Measurements from ENCODE around the gene ACSL4. TPM values are rescaled to one million over a fixed set of nuclear protein-coding genes. Genes with fewer than 3 reads are reported as not detected.
"Not testable (repeated sequence)": the region's sequence is repeated elsewhere in the genome, so short reads cannot be mapped to it uniquely, and the experiment has no call there.

The ACSL4 gene
- total RNA-seq, 1 donor from 2014 or later = 87.7 TPM

GRCh38 chrX:109679820-109680219 is 53.2 kb downstream of the ACSL4 start:
- Histone ChIP-seq H3K9me3 (no peaks in the 10 kb centered on the region), H3K4me3 (no peak overlapping the region), H3K36me3 (peaks cover 65% of the 10 kb centered on the region), H3K27ac (no peak overlapping the region), H3K4me1 (no peaks in the 10 kb centered on the region), H3K27me3 (ENCODE audit: low read depth) (no peaks in the 10 kb centered on the region)
- ATAC-seq = no peak
- TF ChIP-seq CTCF (IDR thresholded peaks at IDR 0.05) = no peak
- intact Hi-C loops (cut with DNase I) = no loop called here
- no peak for DNase-seq

GRCh38 chrX:109672239-109672638 is 60.8 kb downstream of the ACSL4 start:
- H3K36me3 ChIP-seq = peaks cover 52% of the 10 kb centered on the region
- no peak for DNase-seq

GRCh38 chrX:109671170-109671569 is 61.9 kb downstream of the ACSL4 start:
- peaks cover 56% of the 10 kb centered on the region for H3K36me3 ChIP-seq
- H3K27ac ChIP-seq; H3K27me3 ChIP-seq (ENCODE audit: low read depth); H3K4me1 ChIP-seq; DNase-seq; intact Hi-C loops (cut with DNase I); H3K4me3 ChIP-seq; H3K9me3 ChIP-seq; ATAC-seq: not testable (repeated sequence)

More at GRCh38 chrX:109672239-109672638, 60.8 kb downstream of the ACSL4 start:
- Histone ChIP-seq H3K9me3 (no peaks in the 10 kb centered on the region), H3K4me1 (no peaks in the 10 kb centered on the region), H3K27me3 (ENCODE audit: low read depth) (no peaks in the 10 kb centered on the region), H3K27ac (no peak overlapping the region), H3K4me3 (no peak overlapping the region)
- ATAC-seq = no peak
- TF ChIP-seq CTCF (IDR thresholded peaks at IDR 0.05) = no peak
- intact Hi-C loops (cut with DNase I) = no loop called here

- no peak for ATAC-seq
Measured at GRCh38 chrX:109667986-109668385, 65.1 kb downstream of the ACSL4 start.

GRCh38 chrX:109660435-109661143 is 72.5 kb downstream of the ACSL4 start:
- H3K9me3 ChIP-seq = no peaks in the 10 kb centered on the region
- ATAC-seq (no peak), DNase-seq (no peak)
- peaks cover 62% of the 10 kb centered on the region for H3K36me3 ChIP-seq
- no peak overlapping the region for H3K4me3 ChIP-seq
- H3K4me1 ChIP-seq = no peaks in the 10 kb centered on the region
- no peak for TF ChIP-seq CTCF (IDR thresholded peaks at IDR 0.05)
- intact Hi-C loops (cut with DNase I) = no loop called here
- no peaks in the 10 kb centered on the region for H3K27me3 ChIP-seq (ENCODE audit: low read depth)
- H3K27ac ChIP-seq = no peak overlapping the region

More at GRCh38 chrX:109667986-109668385, 65.1 kb downstream of the ACSL4 start:
- Histone ChIP-seq H3K27me3 (ENCODE audit: low read depth) (no peaks in the 10 kb centered on the region), H3K9me3 (no peaks in the 10 kb centered on the region), H3K27ac (no peak overlapping the region), H3K4me1 (no peaks in the 10 kb centered on the region), H3K36me3 (peaks cover 59% of the 10 kb centered on the region), H3K4me3 (no peak overlapping the region)
- no peak for DNase-seq
- intact Hi-C loops (cut with DNase I) = no loop called here
- TF ChIP-seq CTCF (IDR thresholded peaks at IDR 0.05) = no peak

GRCh38 chrX:109658391-109658790 is 74.7 kb downstream of the ACSL4 start:
- intact Hi-C loops (cut with DNase I) = no loop called here
- Histone ChIP-seq H3K27me3 (ENCODE audit: low read depth) (no peaks in the 10 kb centered on the region), H3K4me3 (no peak overlapping the region), H3K9me3 (no peaks in the 10 kb centered on the region), H3K36me3 (peaks cover 40% of the 10 kb centered on the region), H3K27ac (no peak overlapping the region), H3K4me1 (no peaks in the 10 kb centered on the region)
- no peak for TF ChIP-seq CTCF (IDR thresholded peaks at IDR 0.05)
- no peak for DNase-seq
- ATAC-seq = no peak

GRCh38 chrX:109657364-109657763 is 75.7 kb downstream of the ACSL4 start:
- ATAC-seq = not testable (repeated sequence)

More at GRCh38 chrX:109657364-109657763, 75.7 kb downstream of the ACSL4 start:
- peaks cover 29% of the 10 kb centered on the region for H3K36me3 ChIP-seq
- H3K9me3 ChIP-seq; H3K27me3 ChIP-seq (ENCODE audit: low read depth); intact Hi-C loops (cut with DNase I); DNase-seq; H3K4me3 ChIP-seq; H3K27ac ChIP-seq; H3K4me1 ChIP-seq: not testable (repeated sequence)
